ENCODE measurements around the gene NPHS2.
"Not testable (repeated sequence)": the region's sequence is repeated elsewhere in the genome, so short reads cannot be mapped to it uniquely, and the experiment has no call there.

The NPHS2 gene

DNA sequence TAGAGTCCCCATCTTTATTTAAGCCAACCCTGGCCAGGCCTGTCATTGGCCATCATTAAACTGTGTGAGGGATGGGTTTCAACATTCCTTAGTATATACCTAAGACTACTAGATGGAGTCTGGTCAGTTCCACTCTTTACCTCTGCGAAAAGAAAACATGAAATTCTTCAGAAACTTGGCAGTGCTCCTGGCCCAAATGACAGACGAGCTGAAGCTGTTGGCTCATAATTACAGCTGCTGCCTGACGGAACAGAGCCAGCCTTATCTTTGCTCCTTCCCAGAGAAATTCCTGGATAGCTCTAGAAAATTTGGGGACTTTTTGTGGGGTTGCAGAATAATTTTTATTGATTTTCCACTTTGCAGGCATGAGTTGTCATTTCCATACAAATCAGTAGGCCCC, 30.4 kb downstream of the NPHS2 start:
- no peak for DNase-seq

DNA sequence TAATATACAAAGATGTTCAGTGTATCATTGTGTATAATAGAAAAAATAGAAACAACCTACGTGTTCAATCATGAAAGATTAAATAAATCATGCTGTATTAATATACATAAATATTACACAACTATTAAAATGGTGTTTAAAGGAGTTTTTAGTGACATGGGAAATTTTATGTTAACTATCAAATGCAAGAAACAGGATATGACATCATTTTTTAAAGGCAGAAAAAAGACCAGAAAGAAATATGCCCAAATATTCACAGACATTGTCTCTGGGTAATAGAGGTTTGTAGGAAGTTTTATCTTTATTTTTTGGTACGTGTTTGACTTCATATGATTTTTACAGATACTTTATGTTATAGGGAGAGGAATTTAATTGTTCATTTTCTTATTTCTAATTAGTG, 34.0 kb downstream of the NPHS2 start:
- DNase-seq: no peak

DNA sequence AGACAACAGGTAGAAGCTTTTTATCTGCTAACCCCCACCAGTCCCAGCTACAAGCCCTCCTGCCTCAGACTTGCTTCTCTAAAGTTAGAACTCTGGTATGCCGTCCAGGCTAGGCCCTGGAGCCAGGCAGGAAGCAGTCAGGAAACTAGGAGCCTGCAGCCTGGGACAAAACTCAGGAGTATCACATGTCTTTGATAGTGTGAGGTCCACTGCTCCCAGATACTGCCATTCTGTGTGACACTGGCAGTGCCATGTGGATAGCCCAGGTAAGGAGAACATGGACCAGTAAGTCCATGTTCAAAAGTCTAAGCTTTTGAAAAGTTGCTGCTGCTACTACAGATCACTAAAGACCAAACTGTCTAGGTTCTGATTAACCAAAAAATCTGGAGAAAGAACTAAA, 45.4 kb downstream of the NPHS2 start:
- DNase-seq: no peak

DNA sequence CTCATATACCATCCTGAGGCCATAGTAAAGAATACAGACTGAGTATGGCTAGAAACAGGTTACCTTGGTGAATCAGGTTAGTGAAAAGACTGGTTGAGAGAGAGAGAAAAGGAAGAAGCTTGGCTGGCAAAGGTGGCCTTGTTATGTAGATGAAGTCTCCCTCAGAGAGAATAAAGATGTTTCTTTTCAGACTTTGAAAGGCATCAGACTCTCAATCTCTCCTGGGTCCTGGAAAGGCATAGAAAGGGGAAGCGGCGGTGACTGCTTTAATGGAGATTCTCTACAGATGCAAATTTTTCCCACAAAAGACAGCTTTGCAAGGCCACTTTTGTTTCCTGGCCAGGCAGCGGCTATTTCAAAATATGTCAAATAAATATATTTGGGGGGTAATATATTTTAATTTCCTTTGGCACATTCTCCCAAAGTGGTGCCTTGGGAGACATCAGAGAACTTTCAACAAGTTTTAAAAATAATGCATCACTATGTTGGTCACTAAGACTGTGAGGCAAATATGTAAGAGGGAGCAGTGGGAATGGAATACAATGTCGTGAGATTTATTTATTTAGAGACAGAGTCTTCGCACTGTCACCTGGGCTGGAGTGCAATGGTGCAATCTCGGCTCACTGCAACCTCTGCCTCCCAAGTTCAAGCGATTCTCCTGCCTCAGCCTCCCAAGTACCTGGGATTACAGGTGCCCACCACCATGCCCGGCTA, 46.1 kb downstream of the NPHS2 start:
- no peak for DNase-seq

DNA sequence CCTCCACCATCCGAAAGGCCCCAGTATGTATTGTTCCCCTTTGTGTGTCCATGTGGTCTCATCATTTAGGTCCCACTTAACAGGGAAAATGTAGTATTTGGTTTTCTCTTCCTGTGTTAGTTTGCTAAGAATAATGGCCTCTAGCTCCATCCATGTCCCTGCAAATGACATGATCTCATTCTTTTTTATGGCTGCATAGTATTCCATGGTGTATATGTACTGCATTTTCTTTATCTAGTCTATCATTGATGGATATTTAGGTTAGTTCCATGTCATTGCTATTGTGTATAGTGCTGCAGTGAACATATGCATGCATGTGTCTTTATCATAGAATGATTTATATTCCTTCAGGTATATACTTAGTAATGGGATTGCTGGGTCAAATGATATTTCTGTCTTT, 57.2 kb downstream of the NPHS2 start:
- not testable (repeated sequence) for DNase-seq

DNA sequence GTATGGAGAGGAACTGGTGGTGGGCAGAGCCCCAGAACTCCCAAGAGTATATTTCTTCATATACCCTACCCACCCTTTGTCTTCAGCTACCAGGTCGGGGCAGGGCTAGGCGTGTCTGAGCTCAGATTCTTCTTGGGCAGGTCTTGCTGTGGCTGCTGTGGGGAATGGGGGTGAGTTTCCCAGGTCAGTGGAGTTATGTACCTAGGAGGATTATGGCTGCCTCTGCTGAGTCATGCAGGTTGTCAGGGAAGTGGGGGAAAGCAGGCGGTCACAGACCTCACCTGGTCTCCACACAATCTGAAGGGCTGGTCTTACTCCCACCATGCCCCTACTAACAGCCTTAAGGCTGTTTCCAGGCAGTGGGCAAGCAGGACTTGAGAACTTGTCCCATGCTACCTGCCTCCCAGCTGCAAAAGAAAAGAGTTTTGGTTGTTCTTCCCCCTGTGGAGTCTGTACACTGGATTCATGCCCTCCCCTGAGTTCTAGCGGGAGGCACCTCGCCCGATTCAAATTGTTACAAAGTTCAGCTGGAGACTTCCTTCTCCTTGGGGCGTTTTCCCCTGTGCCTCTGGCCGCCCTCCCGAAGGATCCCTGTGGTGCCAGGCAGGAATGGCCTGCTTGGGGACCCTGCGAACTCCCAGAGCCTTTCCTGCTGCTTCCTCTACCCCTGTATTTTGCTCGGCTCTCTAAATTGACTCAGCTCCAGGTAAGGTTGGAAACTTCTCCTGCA, 58.6 kb downstream of the NPHS2 start:
- DNase-seq: no peak

DNA sequence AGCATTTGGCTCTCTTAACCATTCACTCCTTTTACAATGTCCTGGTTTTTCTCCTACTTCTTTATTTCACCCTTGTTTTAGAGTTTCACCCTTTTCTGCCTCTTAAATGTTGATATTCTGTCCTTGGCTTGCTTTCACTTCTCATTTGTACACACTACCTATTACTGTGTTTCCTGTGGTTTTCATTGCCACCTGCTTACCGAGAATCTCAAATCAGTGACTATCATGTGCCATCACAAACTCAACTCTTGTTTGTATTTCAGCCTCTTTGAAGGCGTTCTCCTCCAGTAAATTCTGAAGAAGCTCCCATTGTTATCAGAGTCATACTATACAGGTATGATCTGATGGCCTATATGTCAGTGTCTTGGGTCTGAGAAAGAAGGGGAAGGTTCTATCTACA, 65.7 kb downstream of the NPHS2 start:
- no peak for DNase-seq

DNA sequence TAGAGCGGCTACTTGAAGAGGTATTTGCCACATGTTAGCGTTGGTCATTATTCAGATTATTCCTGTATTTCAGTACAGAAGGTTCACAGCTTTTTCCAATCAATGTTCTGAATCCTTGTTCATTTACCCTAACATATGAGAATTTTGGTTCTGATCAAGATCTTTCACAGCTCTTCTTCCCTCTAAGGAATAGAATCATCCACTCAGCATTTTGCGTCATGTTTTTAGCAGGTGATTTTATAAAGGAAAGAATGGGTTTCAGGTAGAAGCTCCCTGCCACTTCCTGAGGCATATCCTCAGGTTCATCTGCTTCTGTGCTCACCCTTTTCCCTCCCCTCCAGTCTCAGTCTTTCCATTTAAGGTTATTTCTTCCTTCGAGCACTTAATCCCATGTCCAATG, 66.4 kb downstream of the NPHS2 start:
- no peak for DNase-seq

DNA sequence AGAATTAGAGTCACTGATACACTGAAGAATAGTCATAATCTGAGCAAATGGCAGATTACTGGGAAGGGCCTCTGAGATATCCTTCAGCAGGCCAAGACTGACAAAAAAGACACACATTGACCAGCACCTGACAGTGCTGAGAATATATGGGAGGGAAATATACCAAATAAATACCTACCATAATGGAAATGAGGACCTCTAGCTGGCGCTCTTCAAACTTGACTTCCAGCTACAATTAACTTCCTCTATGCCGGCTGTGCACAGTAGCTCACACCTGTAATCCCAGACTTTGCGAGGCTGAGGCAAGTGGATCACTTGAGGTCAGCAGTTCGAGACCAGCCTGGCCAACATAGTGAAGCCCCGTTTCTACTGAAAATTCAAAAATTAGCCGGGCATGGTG, 69.5 kb downstream of the NPHS2 start:
- no peak for DNase-seq
